HepG2 (cell line): Measurements from ENCODE around the gene SRCIN1. TPM values are rescaled to one million over a fixed set of nuclear protein-coding genes. Genes with fewer than 3 reads are reported as not detected.

Source experiments
- ATAC-seq: fragments of 200-7000 bp; cut with Tn5 transposase; 3 replicates; pipeline ENCODE4 v1.9.1; 2020; ENCODE audit warnings: mild to moderate bottlenecking, moderate library complexity
- BruUV-seq: library from RNA; stranded (reverse); fragments of 400-500 nt; replicated peaks from 2 replicates; lab custom pipeline; 2021; lab: Mats Ljungman, UMichigan
- CTCF ChIA-PET: fragments of 300-600 bp; formaldehyde crosslinking; extraction: SDS; loops from one replicate; lab custom pipeline; 2021; ENCODE audit warnings: low total read pairs, inconsistent platforms, low intra/inter-chr PET ratio; lab: Yijun Ruan, JAX
- POLR2A ChIA-PET: fragments of 350-600 bp; sonication (Branson Sonifier 250); formaldehyde crosslinking; loops from one replicate; lab custom pipeline; 2020; ENCODE audit warnings: antibody characterized with exemption, inconsistent platforms; lab: Yijun Ruan, JAX
- DNase-seq: peaks from one replicate; pipeline ENCODE4 v3.0.0-alpha.2; 2015; ENCODE audit warnings: low spot score
- FAIRE-seq: peaks from 3 replicates; lab custom pipeline; 2011; peaks lifted over from hg19 to GRCh38; lab: Jason Lieb, UNC
- H2AFZ ChIP-seq: one replicate; pipeline ENCODE4 v1.6.1; 2011; ENCODE audit warnings: low read length, inconsistent platforms
- H3K27ac ChIP-seq: fragments of 300-600 bp; 3 replicates; pipeline ENCODE4 v1.8.0; 2011; ENCODE audit warnings: mixed run types, mild to moderate bottlenecking, mixed read lengths, low read length, inconsistent platforms; ENCODE audit not compliant: insufficient read depth; ENCODE audit errors: extremely low read length
- H3K27me3 ChIP-seq, 2 experiments: fragments of 200-600 bp in 1 of 2; 2 replicates in 1 of 2; 3 replicates in 1 of 2; pipeline versions ENCODE4 v1.6.0 to v1.8.0; 2011; ENCODE audit warnings: low read length in 2 of 2, mild to moderate bottlenecking in 2 of 2, moderate library complexity in 2 of 2, inconsistent platforms in 1 of 2; ENCODE audit not compliant: insufficient read depth in 2 of 2, control insufficient read depth in 1 of 2
- H3K36me3 ChIP-seq, 2 experiments: fragments of 200-600 bp in 1 of 2; replicated peaks in 1 of 2; 2 replicates in 1 of 2; 3 replicates in 1 of 2; pipeline versions ENCODE4 v1.5.1 to v1.8.0; 2011; ENCODE audit warnings: low read length in 2 of 2, inconsistent platforms in 1 of 2; ENCODE audit not compliant: insufficient read depth in 2 of 2, control insufficient read depth in 1 of 2
- H3K4me1 ChIP-seq: 2 replicates; pipeline ENCODE4 v1.5.1; 2012; ENCODE audit warnings: low read length, inconsistent platforms; ENCODE audit not compliant: insufficient read depth
- H3K4me2 ChIP-seq: 2 replicates; pipeline ENCODE4 v1.6.0; 2011; ENCODE audit warnings: low read depth, low read length, inconsistent platforms
- H3K4me3 ChIP-seq, 3 experiments: fragments of 200-600 bp in 1 of 3; sonication (generic), shearing (Covaris generic) in 1 of 3; replicated peaks in 1 of 3; 2 replicates each; pipeline ENCODE4 v1.5.1; 2011 to 2016; ENCODE audit warnings: low read length in 3 of 3, inconsistent platforms in 2 of 3, low read depth in 2 of 3, mild to moderate bottlenecking in 2 of 3, control low read depth in 1 of 3, mixed read lengths in 1 of 3; ENCODE audit not compliant: insufficient read depth in 1 of 3
- H3K79me2 ChIP-seq: one replicate; pipeline ENCODE4 v1.6.1; 2011; ENCODE audit warnings: low read length, inconsistent platforms; ENCODE audit not compliant: insufficient read depth
- H3K9ac ChIP-seq: 2 replicates; pipeline ENCODE4 v1.6.0; 2011; ENCODE audit warnings: mild to moderate bottlenecking, low read depth, low read length, inconsistent platforms; ENCODE audit not compliant: insufficient read depth
- H3K9me3 ChIP-seq: 2 replicates; pipeline ENCODE4 v1.5.1; 2012; ENCODE audit warnings: mild to moderate bottlenecking, low read length
- H4K20me1 ChIP-seq: 2 replicates; pipeline ENCODE4 v1.6.0; 2011; ENCODE audit warnings: inconsistent platforms, mild to moderate bottlenecking, low read length, moderate library complexity; ENCODE audit not compliant: insufficient read depth
- ARNT ChIP-seq: fragments of 450-650 bp; IDR thresholded peaks from 2 replicates; pipeline ENCODE4 v1.6.1; 2017
- LBX2 ChIP-seq: sonication (generic); formaldehyde crosslinking; IDR thresholded peaks from 2 replicates; pipeline ENCODE4 v1.5.0; 2020; ENCODE audit warnings: missing genetic modification reagents, mild to moderate bottlenecking, borderline replicate concordance
- MIER3 ChIP-seq: IDR thresholded peaks from 2 replicates; pipeline ENCODE4 v1.6.1; 2016; ENCODE audit warnings: missing compliant biosample characterization, borderline replicate concordance
- NFE2 ChIP-seq: sonication (generic); formaldehyde crosslinking; IDR thresholded peaks from 2 replicates; pipeline ENCODE4 v1.4.0; 2020; ENCODE audit warnings: missing genetic modification reagents
- RARG ChIP-seq: sonication (generic); formaldehyde crosslinking; IDR thresholded peaks from 2 replicates; pipeline ENCODE4 v1.4.0; 2020; ENCODE audit warnings: low read depth, mild to moderate bottlenecking, missing genetic modification reagents
- SYNCRIP ChIP-seq: fragments of 200-400 bp; formaldehyde crosslinking; IDR thresholded peaks from 2 replicates; pipeline ENCODE4 v1.6.1; 2018; ENCODE audit warnings: mild to moderate bottlenecking, low read depth, low read length; ENCODE audit not compliant: insufficient read depth
- ZBTB37 ChIP-seq: sonication (generic); formaldehyde crosslinking; IDR thresholded peaks from 2 replicates; pipeline ENCODE4 v1.4.0; 2020; ENCODE audit warnings: mild to moderate bottlenecking, missing genetic modification reagents
- ZNF580 ChIP-seq: IDR thresholded peaks from 2 replicates; pipeline ENCODE4 v1.6.1; 2016; ENCODE audit warnings: low read depth, borderline replicate concordance
- ZNF770 ChIP-seq: sonication (generic); formaldehyde crosslinking; IDR thresholded peaks from 2 replicates; pipeline ENCODE4 v1.5.0; 2020; ENCODE audit warnings: mild to moderate bottlenecking, missing genetic modification reagents
- ZNF891 ChIP-seq: sonication (generic); formaldehyde crosslinking; IDR thresholded peaks from 2 replicates; pipeline ENCODE4 v1.5.0; 2020; ENCODE audit warnings: mild to moderate bottlenecking, missing genetic modification reagents
- WGBS: methylation state at CpG from one replicate; pipeline ENCODE4 v1.1.6; 2017; ENCODE audit warnings: low lambda C conversion rate; 5-methylcytosine and 5-hydroxymethylcytosine counted together
- in situ Hi-C: cut with HindIII; loops from 2 replicates; pipeline ENCODE4 v1.10.0; 2017; ENCODE audit warnings: low pct_unique_long_range_greater_than_20kb; ENCODE audit not compliant: extremely low pct_ligation_motif_present
- intact Hi-C: fragments of 100-400 bp; cut with micrococcal nuclease; formaldehyde crosslinking; loops from one replicate; pipeline ENCODE4 v1.10.0; 2022; ENCODE audit not compliant: unreplicated experiment
- polyA plus RNA-seq, 8 experiments: library from polyadenylated mRNA; depleted of rRNA in 3 of 8; stranded (reverse) in 7 of 8; unstranded in 1 of 8; fragments of >200 nt; fragmentation: Illumina TruSeq in 4 of 8; extraction: Trizol in 4 of 8; gene quantifications; 2 replicates each; pipeline versions ENCODE4 v1.2.1 to v1.2.3, GENCODE V29; 2011 to 2016; ENCODE audit warnings: low read depth in 4 of 8, missing spikeins in 1 of 8, mixed read lengths in 1 of 8; ENCODE audit not compliant: insufficient read depth in 1 of 8
- total RNA-seq, 5 experiments: library from RNA; depleted of rRNA; stranded (reverse); fragments of >200 nt; fragmentation: Illumina TruSeq; extraction: Trizol; gene quantifications; 2 replicates each; pipeline ENCODE4 v1.2.3, GENCODE V29; 2016; ENCODE audit warnings: low read depth in 1 of 5

SRCIN1 gene
- total and polyA plus RNA-seq, 2 of the 13 experiments (the other 11 are each of a cell fraction or from before 2014, with no cell fraction given) = 1.2 to 9.6 TPM

GRCh38 chr17:38563362-38564253, 42.1 kb downstream of the SRCIN1 start:
- H3K36me3 ChIP-seq = no peaks in the 10 kb centered on the region
- no peak for TF ChIP-seq LBX2 (CRISPR knock-in tag)
- no peak for TF ChIP-seq ARNT
- TF ChIP-seq RARG (CRISPR knock-in tag) = no peak
- TF ChIP-seq NFE2 (CRISPR knock-in tag) = no peak
- no peak for TF ChIP-seq SYNCRIP
- no peak for TF ChIP-seq MIER3
- no peak for TF ChIP-seq ZBTB37 (CRISPR knock-in tag)
- TF ChIP-seq ZNF580 = no peak
- TF ChIP-seq ZNF770 = no peak
- no peak for TF ChIP-seq ZNF891 (CRISPR knock-in tag)

More at GRCh38 chr17:38563362-38564253, 42.1 kb downstream of the SRCIN1 start:
- intact Hi-C loops = no loop called here
- Histone ChIP-seq H3K9ac (no peak overlapping the region), H3K27ac (no peak overlapping the region), H3K4me2 (no peak overlapping the region), H3K4me1 (peaks cover 23% of the 10 kb centered on the region), H4K20me1 (no peaks in the 10 kb centered on the region; the same call in 1 of the 2 replicates), H3K27me3 (peaks cover 2 to 8% of the 10 kb centered on the region in 2 experiments; a peak in 3 of 5 replicates), H3K9me3 (no peaks in the 10 kb centered on the region), H3K4me3 (no peak overlapping the region), H2AFZ (no peak overlapping the region), H3K79me2 (no peaks in the 10 kb centered on the region)
- in situ Hi-C loops = no loop called here
- 86% methylated on average over 44 of the region's 50 CpGs for WGBS
- DNase-seq (no peak), ATAC-seq (no peak), FAIRE-seq (no peak)
- ChIA-PET POLR2A (no interaction called here), CTCF (no interaction called here)
- BruUV-seq = no TSS peak
